ENCODE data around the gene ZNF282. TPM values are rescaled to one million over a fixed set of nuclear protein-coding genes. Genes with fewer than 3 reads are reported as not detected.

The ZNF282 gene
- total and polyA plus RNA-seq, 9 of the 15 experiments (the other 6 are each of a cell fraction or from before 2014, with no cell fraction given), result 0.76 to 58.6 (median 17.4) TPM

DNA sequence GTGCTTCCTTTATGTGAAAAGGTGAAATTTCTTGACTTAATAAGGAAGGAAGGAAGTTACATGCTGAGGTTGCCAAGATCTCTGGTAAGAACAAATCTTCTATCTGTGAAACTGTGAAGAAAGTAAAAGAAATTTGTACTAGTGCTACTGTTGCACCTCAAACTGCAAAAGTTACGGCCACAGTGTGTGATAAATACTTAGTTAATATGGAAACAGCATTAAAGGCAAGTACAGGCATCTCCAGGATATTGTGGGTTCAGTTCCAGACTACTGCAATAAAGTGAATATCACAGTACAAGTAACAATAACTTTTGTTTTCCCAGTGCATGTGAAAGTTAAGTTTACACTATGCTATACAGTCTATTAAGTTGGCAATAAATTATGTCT is 22.8 kb upstream of the ZNF282 start:
- POLR2A ChIA-PET, result no interaction called here
- Histone ChIP-seq H3K36me3 (ENCODE audit: control insufficient read depth, insufficient read depth, low read length) (peaks cover 83% of the 10 kb centered on the region), H3K79me2 (ENCODE audit: control insufficient read depth, insufficient read depth, low read length) (no peaks in the 10 kb centered on the region), H3K4me3 (no peak overlapping the region), H3K9me1 (ENCODE audit: control insufficient read depth, insufficient read depth, low read length) (no peaks in the 10 kb centered on the region), H3K27me3 (ENCODE audit: control insufficient read depth in 2 of 2, insufficient read depth in 2 of 2, low read length in 2 of 2) (no peaks in the 10 kb centered on the region), H2AFZ (ENCODE audit: low read depth, low read length) (no peak overlapping the region), H3K4me2 (ENCODE audit: insufficient read depth, low read length) (no peak overlapping the region), H3K4me1 (replicated peaks in 1 of 2; ENCODE audit: control insufficient read depth in 2 of 2, insufficient read depth in 2 of 2, low read length in 2 of 2) (no peaks in the 10 kb centered on the region), H3K27ac (ENCODE audit: extremely low read depth, low read depth, low read length) (no peak overlapping the region), H3K9ac (ENCODE audit: insufficient read depth in 1 of 2, low read depth in 2 of 2, low read length in 2 of 2) (no peak overlapping the region), H4K20me1 (replicated peaks; ENCODE audit: control insufficient read depth, insufficient read depth, low read length) (no peaks in the 10 kb centered on the region), H3K9me3 (replicated peaks; ENCODE audit: control insufficient read depth, insufficient read depth, low read depth, low read length) (no peaks in the 10 kb centered on the region)
- 95% methylated on average over 1 of the region's 1 CpG for WGBS (ENCODE audit: insufficient coverage, low coverage, missing lambda C conversion rate)
- intact Hi-C loops (cut with micrococcal nuclease), result no loop called here
- DNase-seq (ENCODE audit: extremely low read depth in 1 of 4, low spot score in 3 of 4) (no peak), FAIRE-seq (no peak), ATAC-seq (no peak)
- BruUV-seq (replicated peaks), result no TSS peak
- in situ Hi-C loops (cut with MboI), result no loop called here
- TF ChIP-seq RAD21 (CRISPR knock-in tag; conservative IDR thresholded peaks at IDR 0.05 in 1 of 2, IDR thresholded peaks at IDR 0.05 in 1 of 2), result no peak
- CTCF ChIA-PET (ENCODE audit: low intra/inter-chr PET ratio), result no interaction called here

DNA sequence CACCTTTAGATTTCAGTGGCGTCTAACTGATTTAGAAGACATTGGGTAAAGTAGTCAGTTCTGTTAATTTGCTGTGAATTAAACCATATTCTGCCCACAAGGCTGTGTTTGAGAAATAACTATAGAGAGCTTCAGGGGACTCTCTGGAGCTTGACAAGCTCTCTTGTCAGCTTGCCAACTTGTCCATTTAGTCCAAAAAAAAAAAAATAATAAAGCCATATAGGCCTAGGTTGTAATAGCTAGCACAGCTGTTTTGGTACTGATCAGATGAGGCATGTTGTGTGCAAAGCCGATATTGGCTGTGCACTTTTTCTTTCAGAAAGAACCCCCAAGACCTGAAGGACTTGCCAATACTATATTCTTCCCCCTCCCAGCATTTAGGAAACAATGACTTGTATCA is 20.2 kb upstream of the ZNF282 start:
- H3K4me3 ChIP-seq, result no peak overlapping the region
- DNase-seq (ENCODE audit: extremely low read depth in 1 of 4, low spot score in 3 of 4) (no peak), ATAC-seq (no peak), FAIRE-seq (no peak)
- no peaks in the 10 kb centered on the region for H3K9me3 ChIP-seq (replicated peaks; ENCODE audit: control insufficient read depth, insufficient read depth, low read depth, low read length)
- no peaks in the 10 kb centered on the region for H3K79me2 ChIP-seq (ENCODE audit: control insufficient read depth, insufficient read depth, low read length)
- in situ Hi-C loops (cut with MboI), result no loop called here
- CTCF ChIA-PET (ENCODE audit: low intra/inter-chr PET ratio), result no interaction called here
- H3K36me3 ChIP-seq (ENCODE audit: control insufficient read depth, insufficient read depth, low read length), result peaks cover 86% of the 10 kb centered on the region
- intact Hi-C loops (cut with micrococcal nuclease), result no loop called here
- H3K9ac ChIP-seq (ENCODE audit: insufficient read depth in 1 of 2, low read depth in 2 of 2, low read length in 2 of 2), result no peak overlapping the region
- no peak overlapping the region for H3K27ac ChIP-seq (ENCODE audit: extremely low read depth, low read depth, low read length)
- BruUV-seq (replicated peaks), result no TSS peak
- no peaks in the 10 kb centered on the region for H3K27me3 ChIP-seq (ENCODE audit: control insufficient read depth in 2 of 2, insufficient read depth in 2 of 2, low read length in 2 of 2)
- no peak overlapping the region for H3K4me2 ChIP-seq (ENCODE audit: insufficient read depth, low read length)
- peaks cover 0 to 4% of the 10 kb centered on the region in 2 experiments; a peak in 1 of 5 replicates for H3K4me1 ChIP-seq (replicated peaks in 1 of 2; ENCODE audit: control insufficient read depth in 2 of 2, insufficient read depth in 2 of 2, low read length in 2 of 2)
- no peaks in the 10 kb centered on the region for H3K9me1 ChIP-seq (ENCODE audit: control insufficient read depth, insufficient read depth, low read length)
- H2AFZ ChIP-seq (ENCODE audit: low read depth, low read length), result no peak overlapping the region
- POLR2A ChIA-PET, result interaction anchor here (0.9 kb wide), 1 partner anchor 9 kb away, joined by 4 read pairs; no protein-coding TSS in a partner anchor
- no peaks in the 10 kb centered on the region for H4K20me1 ChIP-seq (replicated peaks; ENCODE audit: control insufficient read depth, insufficient read depth, low read length)
- WGBS (ENCODE audit: insufficient coverage, low coverage, missing lambda C conversion rate), result 83% methylated on average over 2 of the region's 2 CpGs
- TF ChIP-seq RREB1 (CRISPR knock-in tag; IDR thresholded peaks at IDR 0.05) (no peak), SIRT6 (IDR thresholded peaks at IDR 0.05; ENCODE audit: low read depth, low read length) (no peak), ZNF561 (CRISPR knock-in tag; conservative IDR thresholded peaks at IDR 0.05) (no peak), ZNF449 (CRISPR knock-in tag; IDR thresholded peaks at IDR 0.05) (no peak), RHOXF2B (CRISPR knock-in tag; conservative IDR thresholded peaks at IDR 0.05) (no peak), POLR2AphosphoS2 (IDR thresholded peaks at IDR 0.05; ENCODE audit: low read length) (no peak), GABPB2 (CRISPR knock-in tag; conservative IDR thresholded peaks at IDR 0.05) (no peak), SRSF9 (IDR thresholded peaks at IDR 0.05; ENCODE audit: borderline replicate concordance, low read depth, low read length) (no peak)
